Keratinocyte (primary cell): ENCODE measurements around the gene VAC14. TPM values are rescaled to one million over a fixed set of nuclear protein-coding genes. Genes with fewer than 3 reads are reported as not detected.

Source experiments
- DNase-seq: peaks from one replicate; pipeline ENCODE4 v3.0.0-alpha.2; 2011; ENCODE audit warnings: low read depth, missing footprints, low spot score
- FAIRE-seq: peaks from 2 replicates; lab custom pipeline; 2011; peaks lifted over from hg19 to GRCh38; lab: Jason Lieb, UNC
- H2AFZ ChIP-seq: 2 replicates; pipeline ENCODE4 v1.6.0; 2012; ENCODE audit warnings: low read length, control low read depth, inconsistent platforms; ENCODE audit not compliant: control insufficient read depth
- H3K27ac ChIP-seq: 2 replicates; pipeline ENCODE4 v1.5.1; 2011; ENCODE audit warnings: low read length; ENCODE audit not compliant: control insufficient read depth, insufficient read depth
- H3K27me3 ChIP-seq: 3 replicates; pipeline ENCODE4 v1.6.0; 2011; ENCODE audit warnings: low read length; ENCODE audit not compliant: control insufficient read depth, insufficient read depth; ENCODE audit errors: extremely low read depth
- H3K36me3 ChIP-seq, 2 experiments: 2 replicates in 1 of 2; 3 replicates in 1 of 2; pipeline ENCODE4 v1.5.1; 2011; ENCODE audit warnings: low read length in 2 of 2, mild to moderate bottlenecking in 1 of 2; ENCODE audit not compliant: control insufficient read depth in 2 of 2, insufficient read depth in 2 of 2; ENCODE audit errors: extremely low read depth in 1 of 2
- H3K4me1 ChIP-seq: 3 replicates; pipeline ENCODE4 v1.5.1; 2011; ENCODE audit warnings: low read length; ENCODE audit not compliant: control insufficient read depth, insufficient read depth; ENCODE audit errors: extremely low read depth
- H3K4me2 ChIP-seq: 3 replicates; pipeline ENCODE4 v1.6.0; 2011; ENCODE audit warnings: low read depth, low read length; ENCODE audit not compliant: control insufficient read depth, insufficient read depth; ENCODE audit errors: extremely low read depth
- H3K4me3 ChIP-seq, 3 experiments: fragments of 200-600 bp in 1 of 3; sonication (generic) in 1 of 3; 2 replicates in 2 of 3; 3 replicates in 1 of 3; pipeline ENCODE4 v1.5.1; 2011 to 2016; ENCODE audit warnings: low read length in 3 of 3, mild to moderate bottlenecking in 3 of 3, control low read depth in 2 of 3, inconsistent platforms in 1 of 3, low read depth in 1 of 3, mixed read lengths in 1 of 3, mixed run types in 1 of 3, moderate library complexity in 1 of 3; ENCODE audit not compliant: control insufficient read depth in 2 of 3, insufficient read depth in 2 of 3; ENCODE audit errors: extremely low read depth in 1 of 3
- H3K79me2 ChIP-seq: 2 replicates; pipeline ENCODE4 v1.6.0; 2012; ENCODE audit warnings: low read length; ENCODE audit not compliant: control insufficient read depth, insufficient read depth
- H3K9ac ChIP-seq: 3 replicates; pipeline ENCODE4 v1.6.0; 2011; ENCODE audit warnings: low read length; ENCODE audit not compliant: control insufficient read depth, insufficient read depth; ENCODE audit errors: extremely low read depth
- H3K9me1 ChIP-seq: 3 replicates; pipeline ENCODE4 v1.6.0; 2011; ENCODE audit warnings: low read length; ENCODE audit not compliant: control insufficient read depth, insufficient read depth; ENCODE audit errors: extremely low read depth
- H3K9me3 ChIP-seq: 2 replicates; pipeline ENCODE4 v1.5.1; 2012; ENCODE audit warnings: low read depth, low read length; ENCODE audit not compliant: control insufficient read depth
- H4K20me1 ChIP-seq: 3 replicates; pipeline ENCODE4 v1.6.0; 2011; ENCODE audit warnings: low read length; ENCODE audit not compliant: control insufficient read depth, insufficient read depth; ENCODE audit errors: extremely low read depth
- EZH2 ChIP-seq: IDR thresholded peaks from one replicate; pipeline ENCODE4 v1.6.1; 2012; ENCODE audit warnings: inconsistent platforms, mild to moderate bottlenecking, low read length, moderate library complexity
- dilution Hi-C: fragments of 300-500 bp; cut with MboI; formaldehyde crosslinking; loops from one replicate; pipeline ENCODE4 v1.7.0; 2020; ENCODE audit warnings: low sequenced_read_pairs; ENCODE audit not compliant: extremely low pct_ligation_motif_present
- polyA plus RNA-seq, 5 experiments: library from polyadenylated mRNA; depleted of rRNA in 3 of 5; stranded (reverse) in 3 of 5; stranded (forward) in 1 of 5; unstranded in 1 of 5; fragments of >200 nt; gene quantifications; 1 replicate in 1 of 5; 2 replicates in 3 of 5; 3 replicates in 1 of 5; pipeline versions ENCODE4 v1.2.1 to v1.2.3, GENCODE V29; 2011 to 2012; ENCODE audit warnings: missing spikeins in 2 of 5, low read depth in 1 of 5, low replicate concordance in 1 of 5
- TF ChIP-seq, protein P1 (sequence below), 3 experiments: IDR thresholded peaks in 1 of 3; conservative IDR thresholded peaks in 1 of 3; optimal IDR thresholded peaks in 1 of 3; 2 replicates in 2 of 3; 3 replicates in 1 of 3; pipeline versions ENCODE3 to v1.5.1; 2011; ENCODE audit warnings: low read length in 3 of 3, mild to moderate bottlenecking in 3 of 3, moderate library complexity in 2 of 3, control low read depth in 1 of 3, inconsistent platforms in 1 of 3; ENCODE audit not compliant: insufficient read depth in 2 of 3; ENCODE audit errors: extremely low read depth in 1 of 3

The VAC14 gene
- polyA plus RNA-seq, 1 donor (not counting 4 experiments of a cell fraction or from before 2014, with no cell fraction given): 15.9 TPM

DNA sequence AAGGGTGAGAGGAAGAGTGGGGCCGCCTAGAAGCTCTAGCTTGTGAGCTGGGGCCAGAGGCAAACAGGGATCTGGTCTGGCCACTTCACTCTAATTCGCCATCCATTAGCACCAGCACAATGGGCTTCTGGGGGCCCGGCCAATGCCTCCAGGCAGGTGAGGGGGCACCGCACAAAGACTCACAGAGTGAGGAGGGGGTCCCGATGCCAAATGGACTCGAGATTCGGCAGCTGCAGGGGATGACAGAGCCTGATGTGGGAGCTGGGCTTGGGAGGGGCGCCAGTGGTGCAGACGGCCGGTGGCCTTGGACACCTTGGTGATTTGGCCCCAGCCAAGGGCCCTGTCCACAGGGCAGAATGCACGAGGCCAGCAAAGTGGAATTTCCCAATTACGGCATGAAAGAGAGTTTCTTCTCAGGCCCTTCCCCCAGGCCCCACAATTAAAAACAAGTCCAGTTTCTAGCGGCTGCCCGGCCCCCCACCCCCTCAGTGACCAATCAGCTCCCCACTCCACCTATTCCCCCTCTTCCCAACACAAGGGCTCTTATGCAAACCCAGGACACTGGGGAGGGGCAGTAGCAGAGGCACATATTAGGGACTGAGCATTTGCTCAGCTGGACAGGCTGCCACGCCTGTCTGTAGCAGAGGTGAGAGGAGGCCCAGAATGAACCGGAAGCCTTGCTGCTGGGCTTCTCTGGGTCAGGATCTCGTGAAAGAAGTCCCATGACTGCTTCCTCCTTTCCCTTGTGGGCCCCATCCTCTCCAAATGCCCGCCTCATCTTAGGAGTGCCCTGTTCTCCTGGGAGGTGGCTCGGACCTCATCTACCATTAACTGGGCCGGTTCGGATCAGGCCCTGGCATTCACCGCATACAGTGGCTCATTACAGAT lies 75.7 kb downstream of the VAC14 start:
- Histone ChIP-seq H3K9ac (no peak overlapping the region), H3K9me3 (no peaks in the 10 kb centered on the region), H3K9me1 (no peaks in the 10 kb centered on the region), H4K20me1 (no peaks in the 10 kb centered on the region), H3K27ac (no peak overlapping the region), H3K4me2 (no peak overlapping the region), H3K36me3 (peaks cover 0 to 12% of the 10 kb centered on the region in 2 experiments), H3K79me2 (no peaks in the 10 kb centered on the region), H3K4me1 (no peaks in the 10 kb centered on the region), H3K4me3 (no peak overlapping the region), H3K27me3 (no peaks in the 10 kb centered on the region), H2AFZ (no peak overlapping the region)
- dilution Hi-C loops: no loop called here
- FAIRE-seq (no peak), DNase-seq (no peak)
- TF ChIP-seq, protein P1, sequence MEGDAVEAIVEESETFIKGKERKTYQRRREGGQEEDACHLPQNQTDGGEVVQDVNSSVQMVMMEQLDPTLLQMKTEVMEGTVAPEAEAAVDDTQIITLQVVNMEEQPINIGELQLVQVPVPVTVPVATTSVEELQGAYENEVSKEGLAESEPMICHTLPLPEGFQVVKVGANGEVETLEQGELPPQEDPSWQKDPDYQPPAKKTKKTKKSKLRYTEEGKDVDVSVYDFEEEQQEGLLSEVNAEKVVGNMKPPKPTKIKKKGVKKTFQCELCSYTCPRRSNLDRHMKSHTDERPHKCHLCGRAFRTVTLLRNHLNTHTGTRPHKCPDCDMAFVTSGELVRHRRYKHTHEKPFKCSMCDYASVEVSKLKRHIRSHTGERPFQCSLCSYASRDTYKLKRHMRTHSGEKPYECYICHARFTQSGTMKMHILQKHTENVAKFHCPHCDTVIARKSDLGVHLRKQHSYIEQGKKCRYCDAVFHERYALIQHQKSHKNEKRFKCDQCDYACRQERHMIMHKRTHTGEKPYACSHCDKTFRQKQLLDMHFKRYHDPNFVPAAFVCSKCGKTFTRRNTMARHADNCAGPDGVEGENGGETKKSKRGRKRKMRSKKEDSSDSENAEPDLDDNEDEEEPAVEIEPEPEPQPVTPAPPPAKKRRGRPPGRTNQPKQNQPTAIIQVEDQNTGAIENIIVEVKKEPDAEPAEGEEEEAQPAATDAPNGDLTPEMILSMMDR (optimal IDR thresholded peaks at IDR 0.05 in 1 of 3, IDR thresholded peaks at IDR 0.05 in 1 of 3, conservative IDR thresholded peaks at IDR 0.05 in 1 of 3; ENCODE audit: extremely low read depth in 1 of 3, insufficient read depth in 2 of 3, low read length in 3 of 3): no peak
- TF ChIP-seq EZH2: no peak

DNA sequence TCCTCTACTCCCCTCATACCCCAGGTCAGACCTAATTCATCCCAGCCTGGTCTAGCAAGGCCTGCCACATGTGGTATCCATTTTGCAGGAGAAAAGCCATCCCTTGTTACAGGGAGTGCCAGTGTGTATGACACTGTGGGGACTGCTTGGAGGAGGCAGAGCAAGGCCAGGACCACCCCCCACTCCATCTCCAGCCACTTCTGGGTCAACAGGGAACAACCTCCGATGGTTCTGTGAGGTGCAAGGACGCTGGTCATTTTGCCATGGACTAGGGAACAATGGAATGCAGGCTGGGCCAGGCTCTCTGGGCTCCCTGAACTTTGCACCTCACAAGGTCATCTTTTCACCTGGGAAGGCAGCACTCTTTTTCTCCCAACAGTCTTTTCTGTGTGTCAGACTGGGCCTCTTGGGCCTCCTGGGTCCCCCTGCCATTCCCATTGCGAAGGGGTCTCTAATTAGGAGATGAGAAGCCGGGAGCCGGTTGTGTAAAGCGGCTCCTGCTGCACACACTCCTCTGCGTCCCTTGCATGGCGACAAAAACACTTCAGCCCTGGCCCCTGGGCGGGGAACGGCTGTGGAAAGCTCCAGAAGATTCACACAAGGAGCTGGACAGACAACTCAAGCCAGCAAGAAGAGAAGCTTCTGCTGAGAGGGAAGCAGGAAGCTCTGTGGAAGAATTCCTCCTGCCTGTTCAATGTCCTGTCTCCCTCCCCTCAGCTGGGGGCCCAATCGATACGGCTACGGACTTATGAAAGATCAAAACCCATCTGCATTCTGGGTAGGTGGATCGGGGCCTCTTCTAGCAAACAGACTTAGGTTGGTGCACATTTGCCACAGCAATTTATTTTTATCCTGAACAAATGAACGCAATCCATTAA lies 76.6 kb downstream of the VAC14 start:
- no peak for DNase-seq
- Histone ChIP-seq H3K9ac (no peak overlapping the region), H3K9me1 (no peaks in the 10 kb centered on the region), H4K20me1 (no peaks in the 10 kb centered on the region), H3K79me2 (no peaks in the 10 kb centered on the region), H2AFZ (no peak overlapping the region), H3K36me3 (peaks cover 0 to 12% of the 10 kb centered on the region in 2 experiments), H3K4me3 (no peak overlapping the region), H3K4me1 (no peaks in the 10 kb centered on the region), H3K4me2 (no peak overlapping the region), H3K27ac (no peak overlapping the region), H3K27me3 (no peaks in the 10 kb centered on the region), H3K9me3 (no peaks in the 10 kb centered on the region)
- TF ChIP-seq EZH2: no peak
- TF ChIP-seq, protein P1 (optimal IDR thresholded peaks at IDR 0.05 in 1 of 3, IDR thresholded peaks at IDR 0.05 in 1 of 3, conservative IDR thresholded peaks at IDR 0.05 in 1 of 3; ENCODE audit: extremely low read depth in 1 of 3, insufficient read depth in 2 of 3, low read length in 3 of 3): no peak
- dilution Hi-C loops: no loop called here
- no peak for FAIRE-seq
